OCI-LY3 (cell line): Measurements from ENCODE around the gene URGCP.
A peak's percentile ranks its signal among the peaks of the same experiment; 100 is the strongest.

Source experiments
- H2AFZ ChIP-seq: fragments of 200-600, 300-600 bp; shearing (Covaris generic); 2 replicates; pipeline ENCODE4 v1.6.0; 2014; ENCODE audit warnings: antibody characterized with exemption, low read depth, low read length
- H3K27ac ChIP-seq: fragments of 200-600, 300-600 bp; sonication (generic); 2 replicates; pipeline ENCODE4 v1.5.1; 2014; ENCODE audit warnings: mild to moderate bottlenecking, low read length, moderate library complexity, mixed read lengths
- H3K27me3 ChIP-seq: fragments of 200-600, 300-600 bp; sonication (generic); 2 replicates; pipeline ENCODE4 v1.6.1; 2014; ENCODE audit warnings: low read depth, low read length, mixed read lengths
- H3K36me3 ChIP-seq: fragments of 200-600, 300-600 bp; sonication (generic); replicated peaks from 2 replicates; pipeline ENCODE3; 2014; ENCODE audit warnings: low read depth, low read length, mixed read lengths
- H3K4me1 ChIP-seq: fragments of 300-600, 200-600 bp; sonication (generic); 2 replicates; pipeline ENCODE4 v1.6.1; 2014; ENCODE audit warnings: low read length, mixed read lengths
- H3K4me2 ChIP-seq: fragments of 200-600, 300-600 bp; sonication (generic); 2 replicates; pipeline ENCODE4 v1.6.1; 2014; ENCODE audit warnings: low read length, mixed read lengths
- H3K4me3 ChIP-seq: fragments of 300-600, 200-600 bp; sonication (generic); 2 replicates; pipeline ENCODE4 v1.5.1; 2014; ENCODE audit warnings: antibody characterized with exemption, mild to moderate bottlenecking, low read length, moderate library complexity
- H3K79me2 ChIP-seq: fragments of 300-600, 200-600 bp; shearing (Covaris generic); 2 replicates; pipeline ENCODE4 v1.6.1; 2014; ENCODE audit warnings: mild to moderate bottlenecking, low read length, mixed read lengths
- H3K9ac ChIP-seq: fragments of 300-600, 200-600 bp; shearing (Covaris generic); 2 replicates; pipeline ENCODE4 v1.6.0; 2014; ENCODE audit warnings: mild to moderate bottlenecking, low read length, moderate library complexity
- H3K9me3 ChIP-seq: fragments of 200-600, 300-600 bp; shearing (Covaris generic); 2 replicates; pipeline ENCODE4 v1.6.1; 2014; ENCODE audit warnings: low read length, mixed read lengths; ENCODE audit not compliant: insufficient read depth
- H4K20me1 ChIP-seq: fragments of 200-600, 300-600 bp; sonication (generic); 2 replicates; pipeline ENCODE4 v1.6.1; 2016; ENCODE audit warnings: low read length, mixed read lengths; ENCODE audit not compliant: insufficient read depth
- EZH2phosphoT487 ChIP-seq: fragments of 200-600 bp; shearing (Covaris generic); IDR thresholded peaks from 2 replicates; pipeline ENCODE4 v1.6.1; 2018; ENCODE audit warnings: antibody characterized with exemption, mixed run types, low read depth
- TF ChIP-seq, protein P1 (sequence below): fragments of 200-600, 300-600 bp; sonication (generic); IDR thresholded peaks from 2 replicates; pipeline ENCODE4 v1.5.1; 2014; ENCODE audit warnings: antibody characterized with exemption, low read length, low read depth

URGCP gene

GRCh38 chr7:43869006-43869866 lies 37.2 kb downstream of the URGCP start, which contains the start of gene MRPS24:
Gene MRPS24 (minus strand): TSS chr7:43869517. CDS start chr7:43869495, 22 bp downstream.
- Histone ChIP-seq H3K4me3 (peak within 1 kb of the TSS; percentile 92), H3K27me3 (0 out of 2 replicates have a peak, but pooled peaks cover 3% of the 10 kb centered on the region), H3K79me2 (peaks cover 9% of the 10 kb centered on the region), H3K9ac (peak within 1 kb of the TSS; percentile 72), H4K20me1 (no peaks in the 10 kb centered on the region), H3K9me3 (no peaks in the 10 kb centered on the region), H3K27ac (peak within 1 kb of the TSS; percentile 39), H3K4me2 (peak within 1 kb of the TSS; percentile 100), H2AFZ (peak within 1 kb of the TSS; percentile 86), H3K4me1 (peaks cover 15% of the 10 kb centered on the region), H3K36me3 (peaks cover 29% of the 10 kb centered on the region)
- TF ChIP-seq, protein P1, sequence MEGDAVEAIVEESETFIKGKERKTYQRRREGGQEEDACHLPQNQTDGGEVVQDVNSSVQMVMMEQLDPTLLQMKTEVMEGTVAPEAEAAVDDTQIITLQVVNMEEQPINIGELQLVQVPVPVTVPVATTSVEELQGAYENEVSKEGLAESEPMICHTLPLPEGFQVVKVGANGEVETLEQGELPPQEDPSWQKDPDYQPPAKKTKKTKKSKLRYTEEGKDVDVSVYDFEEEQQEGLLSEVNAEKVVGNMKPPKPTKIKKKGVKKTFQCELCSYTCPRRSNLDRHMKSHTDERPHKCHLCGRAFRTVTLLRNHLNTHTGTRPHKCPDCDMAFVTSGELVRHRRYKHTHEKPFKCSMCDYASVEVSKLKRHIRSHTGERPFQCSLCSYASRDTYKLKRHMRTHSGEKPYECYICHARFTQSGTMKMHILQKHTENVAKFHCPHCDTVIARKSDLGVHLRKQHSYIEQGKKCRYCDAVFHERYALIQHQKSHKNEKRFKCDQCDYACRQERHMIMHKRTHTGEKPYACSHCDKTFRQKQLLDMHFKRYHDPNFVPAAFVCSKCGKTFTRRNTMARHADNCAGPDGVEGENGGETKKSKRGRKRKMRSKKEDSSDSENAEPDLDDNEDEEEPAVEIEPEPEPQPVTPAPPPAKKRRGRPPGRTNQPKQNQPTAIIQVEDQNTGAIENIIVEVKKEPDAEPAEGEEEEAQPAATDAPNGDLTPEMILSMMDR: no peak
- no peak for TF ChIP-seq EZH2phosphoT487

GRCh38 chr7:43868681-43869005 lies 37.8 kb downstream of the URGCP start:
- peak overlapping the region; percentile 72 for H3K9ac ChIP-seq
- peaks cover 15% of the 10 kb centered on the region for H3K4me1 ChIP-seq
- peak overlapping the region; percentile 92 for H3K4me3 ChIP-seq
- H3K9me3 ChIP-seq: no peaks in the 10 kb centered on the region
- H2AFZ ChIP-seq: no peak overlapping the region; the same call in 1 of the 2 replicates
- no peak overlapping the region; the same call in 1 of the 2 replicates for H3K27ac ChIP-seq
- H3K36me3 ChIP-seq: peaks cover 24% of the 10 kb centered on the region
- no peak for TF ChIP-seq EZH2phosphoT487
- TF ChIP-seq, protein P1: no peak
- no peaks in the 10 kb centered on the region for H4K20me1 ChIP-seq
- 0 out of 2 replicates have a peak, but pooled peaks cover 3% of the 10 kb centered on the region for H3K27me3 ChIP-seq
- peak overlapping the region; percentile 100 for H3K4me2 ChIP-seq
- H3K79me2 ChIP-seq: peaks cover 9% of the 10 kb centered on the region

- Histone ChIP-seq H3K27me3 (0 out of 2 replicates have a peak, but pooled peaks cover 3% of the 10 kb centered on the region), H3K9ac (peak overlapping the region; percentile 72), H3K9me3 (no peaks in the 10 kb centered on the region), H3K4me3 (peak overlapping the region; percentile 92), H3K4me1 (peaks cover 15% of the 10 kb centered on the region), H3K27ac (no peak overlapping the region), H2AFZ (no peak overlapping the region), H4K20me1 (no peaks in the 10 kb centered on the region), H3K79me2 (peaks cover 9% of the 10 kb centered on the region), H3K4me2 (peak overlapping the region; percentile 100), H3K36me3 (peaks cover 22% of the 10 kb centered on the region)
- no peak for TF ChIP-seq EZH2phosphoT487
These were observed 38.2 kb downstream of the URGCP start for GRCh38 chr7:43868181-43868580.

DNA sequence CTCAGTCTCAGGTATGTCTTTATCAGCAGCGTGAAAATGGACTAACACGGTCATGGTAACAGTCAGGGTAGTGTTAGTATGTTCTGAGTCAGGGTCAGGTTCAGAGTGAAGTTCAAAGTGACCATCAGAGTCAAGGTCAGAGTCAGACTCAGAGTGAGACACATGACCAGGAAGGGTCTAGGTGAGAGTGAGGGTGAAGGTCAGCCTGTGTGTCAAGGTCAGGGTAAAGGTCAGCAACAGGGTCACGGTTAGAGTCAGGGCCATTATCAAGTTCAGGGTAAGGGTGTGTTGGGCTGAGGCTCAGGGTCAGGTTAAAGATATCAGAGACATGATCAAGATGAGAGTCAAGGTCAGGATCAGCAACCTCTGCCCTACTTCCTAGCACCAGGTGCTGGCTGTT lies 41.1 kb downstream of the URGCP start:
- no peak overlapping the region for H3K9ac ChIP-seq
- H2AFZ ChIP-seq: no peak overlapping the region
- peaks cover 9% of the 10 kb centered on the region for H3K79me2 ChIP-seq
- H3K4me2 ChIP-seq: no peak overlapping the region
- TF ChIP-seq EZH2phosphoT487: no peak
- TF ChIP-seq, protein P1: no peak
- peaks cover 14% of the 10 kb centered on the region for H3K4me1 ChIP-seq
- no peaks in the 10 kb centered on the region for H3K27me3 ChIP-seq
- no peaks in the 10 kb centered on the region for H4K20me1 ChIP-seq
- H3K4me3 ChIP-seq: no peak overlapping the region
- H3K27ac ChIP-seq: no peak overlapping the region
- no peaks in the 10 kb centered on the region for H3K9me3 ChIP-seq
- peaks cover 22% of the 10 kb centered on the region for H3K36me3 ChIP-seq
